ENCODE measurements around the gene ECI2. TPM values are rescaled to one million over a fixed set of nuclear protein-coding genes. Genes with fewer than 3 reads are reported as not detected.

ECI2 gene
- total and polyA plus RNA-seq, 3 donors from 2014 or later = 52.3 to 57.2 (median 53.3) TPM

DNA sequence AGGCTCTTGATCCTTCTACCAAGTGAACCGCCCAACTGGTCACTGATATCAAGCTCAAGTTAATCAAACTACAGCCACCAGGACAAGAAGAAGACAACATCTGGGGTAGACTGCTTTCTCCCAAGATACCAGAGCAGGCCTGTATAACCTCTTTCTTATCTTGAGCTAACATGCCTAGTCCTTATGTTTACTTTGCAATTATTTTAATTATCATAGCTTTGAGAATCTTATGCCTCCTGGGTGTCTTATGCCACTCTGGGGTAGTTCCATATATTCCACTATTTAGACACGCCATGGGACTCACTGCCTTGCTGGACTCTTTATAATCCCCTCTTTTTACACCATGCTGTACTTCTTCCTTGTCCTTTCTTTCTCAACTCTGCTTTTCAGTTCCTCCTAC, 41.5 kb upstream of the ECI2 start:
- Histone ChIP-seq H3K4me1 (no peaks in the 10 kb centered on the region), H3K27ac (no peak overlapping the region), H3K27me3 (no peaks in the 10 kb centered on the region), H3K9me3 (no peaks in the 10 kb centered on the region), H3K36me3 (ENCODE audit: low read depth, missing control alignments) (no peaks in the 10 kb centered on the region), H3K4me3 (no peak overlapping the region)
- WGBS, 2 donors = 88 to 93% methylated on average over 2 of the region's 2 CpGs
- intact Hi-C loops (cut with DNase I; ENCODE audit: low total_unique reads) = no loop called here
- no peak for DNase-seq
- TF ChIP-seq POLR2A (IDR thresholded peaks at IDR 0.05) = no peak
- TF ChIP-seq, protein P1, sequence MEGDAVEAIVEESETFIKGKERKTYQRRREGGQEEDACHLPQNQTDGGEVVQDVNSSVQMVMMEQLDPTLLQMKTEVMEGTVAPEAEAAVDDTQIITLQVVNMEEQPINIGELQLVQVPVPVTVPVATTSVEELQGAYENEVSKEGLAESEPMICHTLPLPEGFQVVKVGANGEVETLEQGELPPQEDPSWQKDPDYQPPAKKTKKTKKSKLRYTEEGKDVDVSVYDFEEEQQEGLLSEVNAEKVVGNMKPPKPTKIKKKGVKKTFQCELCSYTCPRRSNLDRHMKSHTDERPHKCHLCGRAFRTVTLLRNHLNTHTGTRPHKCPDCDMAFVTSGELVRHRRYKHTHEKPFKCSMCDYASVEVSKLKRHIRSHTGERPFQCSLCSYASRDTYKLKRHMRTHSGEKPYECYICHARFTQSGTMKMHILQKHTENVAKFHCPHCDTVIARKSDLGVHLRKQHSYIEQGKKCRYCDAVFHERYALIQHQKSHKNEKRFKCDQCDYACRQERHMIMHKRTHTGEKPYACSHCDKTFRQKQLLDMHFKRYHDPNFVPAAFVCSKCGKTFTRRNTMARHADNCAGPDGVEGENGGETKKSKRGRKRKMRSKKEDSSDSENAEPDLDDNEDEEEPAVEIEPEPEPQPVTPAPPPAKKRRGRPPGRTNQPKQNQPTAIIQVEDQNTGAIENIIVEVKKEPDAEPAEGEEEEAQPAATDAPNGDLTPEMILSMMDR (IDR thresholded peaks at IDR 0.05) = no peak

DNA sequence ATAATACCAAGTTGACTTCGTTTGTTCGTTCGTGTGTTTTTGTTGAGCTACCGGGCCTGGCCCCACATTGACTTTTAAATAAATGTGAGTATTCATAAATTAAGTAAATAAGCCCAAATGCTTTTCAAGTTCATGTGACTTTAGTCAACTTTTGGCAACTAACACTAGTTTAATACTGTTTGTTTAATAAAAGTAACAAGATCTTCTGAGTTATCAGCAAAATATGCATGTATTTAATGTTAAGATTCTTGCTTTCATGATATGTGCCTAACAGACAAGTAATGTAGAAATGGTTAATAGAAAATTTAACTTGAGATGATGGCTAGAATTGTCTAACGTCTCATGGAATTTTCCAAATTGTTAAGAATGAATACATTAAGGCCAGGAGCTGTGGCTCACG, 38.7 kb upstream of the ECI2 start:
- H3K27me3 ChIP-seq = no peaks in the 10 kb centered on the region
- H3K36me3 ChIP-seq (ENCODE audit: low read depth, missing control alignments) = no peaks in the 10 kb centered on the region
- DNase-seq = no peak
- H3K4me3 ChIP-seq = no peak overlapping the region
- H3K9me3 ChIP-seq = no peaks in the 10 kb centered on the region
- WGBS, 2 donors = 91 to 92% methylated on average over 6 of the region's 6 CpGs
- TF ChIP-seq, protein P1 (IDR thresholded peaks at IDR 0.05) = no peak
- TF ChIP-seq POLR2A (IDR thresholded peaks at IDR 0.05) = no peak
- no peaks in the 10 kb centered on the region for H3K4me1 ChIP-seq
- H3K27ac ChIP-seq = no peak overlapping the region
- intact Hi-C loops (cut with DNase I; ENCODE audit: low total_unique reads) = no loop called here

DNA sequence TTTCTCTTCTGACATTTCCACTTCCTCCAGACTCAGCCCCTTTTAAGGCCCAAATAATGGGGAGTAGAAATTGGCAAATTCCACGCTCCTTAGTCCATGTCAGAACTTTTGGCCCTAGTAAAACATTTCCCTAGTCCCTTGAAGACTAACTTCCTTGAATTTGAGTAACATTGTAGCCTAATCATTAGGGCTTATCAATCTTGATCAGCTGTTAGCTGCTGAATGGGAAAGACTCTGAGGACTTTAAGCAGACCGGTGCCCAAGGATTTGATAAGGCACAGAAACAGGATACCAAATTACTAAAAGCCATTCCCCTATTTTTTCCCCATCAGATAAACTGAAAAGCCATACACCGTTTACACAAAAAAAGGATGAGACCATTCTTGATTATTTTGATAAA, 37.0 kb upstream of the ECI2 start:
- no peaks in the 10 kb centered on the region for H3K9me3 ChIP-seq
- H3K4me3 ChIP-seq = no peak overlapping the region
- no peaks in the 10 kb centered on the region for H3K27me3 ChIP-seq
- H3K27ac ChIP-seq = no peak overlapping the region
- H3K36me3 ChIP-seq (ENCODE audit: low read depth, missing control alignments) = no peaks in the 10 kb centered on the region
- no peak for DNase-seq
- TF ChIP-seq, protein P1 (IDR thresholded peaks at IDR 0.05) = no peak
- TF ChIP-seq POLR2A (IDR thresholded peaks at IDR 0.05) = no peak
- WGBS, 2 donors = 70 to 80% methylated on average over 3 of the region's 3 CpGs
- H3K4me1 ChIP-seq = no peaks in the 10 kb centered on the region
- intact Hi-C loops (cut with DNase I; ENCODE audit: low total_unique reads) = no loop called here

DNA sequence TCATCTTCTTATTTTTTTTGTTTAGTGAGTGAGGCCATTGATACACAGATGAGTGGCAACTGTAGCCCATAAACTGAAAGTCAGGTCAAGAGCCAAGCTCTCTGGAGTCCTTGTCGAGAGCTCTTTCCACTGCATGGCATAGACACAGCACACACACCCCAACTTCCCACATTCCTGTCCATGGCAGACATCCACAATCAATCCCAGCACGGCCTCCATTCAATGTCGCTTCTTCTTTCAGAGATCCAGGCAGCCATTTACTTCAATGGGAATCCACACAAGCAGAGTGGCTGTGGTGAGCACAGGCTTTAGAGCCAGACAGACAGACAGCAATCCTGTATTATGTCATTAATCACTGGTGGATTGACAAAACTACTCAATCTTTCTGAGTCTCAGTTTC, 34.9 kb upstream of the ECI2 start:
- 84 to 92% methylated on average over 3 of the region's 3 CpGs for WGBS, 2 donors
- H3K27me3 ChIP-seq = no peaks in the 10 kb centered on the region
- H3K9me3 ChIP-seq = no peaks in the 10 kb centered on the region
- DNase-seq = no peak
- no peaks in the 10 kb centered on the region for H3K36me3 ChIP-seq (ENCODE audit: low read depth, missing control alignments)
- H3K4me1 ChIP-seq = no peaks in the 10 kb centered on the region
- no peak overlapping the region for H3K4me3 ChIP-seq
- intact Hi-C loops (cut with DNase I; ENCODE audit: low total_unique reads) = no loop called here
- no peak for TF ChIP-seq POLR2A (IDR thresholded peaks at IDR 0.05)
- TF ChIP-seq, protein P1 (IDR thresholded peaks at IDR 0.05) = no peak
- H3K27ac ChIP-seq = no peak overlapping the region

DNA sequence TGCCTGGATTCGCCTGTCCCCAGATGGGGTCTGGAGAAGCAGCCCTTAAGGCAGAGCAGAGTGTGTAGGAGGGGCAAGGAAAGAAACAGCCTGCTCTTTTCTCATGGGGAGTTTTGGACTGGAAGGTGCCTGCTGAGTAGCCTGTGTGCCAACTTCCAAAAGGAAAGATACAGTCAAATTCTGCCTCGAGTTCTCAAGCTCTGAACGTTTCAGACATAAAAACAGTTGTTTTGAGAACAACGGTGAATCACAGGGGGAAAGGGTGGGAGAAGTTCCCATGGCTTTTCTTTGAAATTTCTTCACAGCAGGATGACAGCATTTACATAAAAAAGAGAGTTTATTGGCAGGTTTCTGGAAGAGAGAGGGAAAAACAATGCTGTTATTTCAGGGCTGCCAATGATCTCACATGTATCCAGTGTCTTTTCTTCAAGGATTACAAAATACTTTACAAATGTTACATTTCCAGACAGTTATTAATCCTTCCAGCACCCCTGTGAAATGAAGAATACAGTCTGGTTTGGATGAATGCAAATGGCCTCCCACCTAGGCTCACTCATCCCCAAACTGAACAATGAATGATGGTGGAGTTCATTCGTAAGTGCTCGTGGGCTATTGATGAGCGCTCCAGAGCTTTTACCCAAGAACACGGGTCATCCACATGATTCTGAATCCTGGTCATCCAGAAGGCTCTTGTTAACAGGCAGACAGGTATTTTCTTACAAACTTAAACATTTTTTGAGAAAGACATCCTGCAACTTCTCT, 33.8 kb upstream of the ECI2 start:
- H3K4me3 ChIP-seq = no peak overlapping the region
- no peaks in the 10 kb centered on the region for H3K9me3 ChIP-seq
- no peaks in the 10 kb centered on the region for H3K27me3 ChIP-seq
- TF ChIP-seq, protein P1 (IDR thresholded peaks at IDR 0.05) = no peak
- no peak for TF ChIP-seq POLR2A (IDR thresholded peaks at IDR 0.05)
- DNase-seq = no peak
- WGBS, 2 donors = 57 to 58% methylated on average over 8 of the region's 8 CpGs
- no peaks in the 10 kb centered on the region for H3K36me3 ChIP-seq (ENCODE audit: low read depth, missing control alignments)
- H3K27ac ChIP-seq = no peak overlapping the region
- intact Hi-C loops (cut with DNase I; ENCODE audit: low total_unique reads) = no loop called here
- peaks cover 5% of the 10 kb centered on the region for H3K4me1 ChIP-seq
